ENCODE measurements around the gene AFF3. TPM values are rescaled to one million over a fixed set of nuclear protein-coding genes. Genes with fewer than 3 reads are reported as not detected.

AFF3 gene
- total and polyA plus RNA-seq, 2 of the 4 experiments (the other 2 are of a cell fraction) = 12.9 to 14.3 TPM

DNA sequence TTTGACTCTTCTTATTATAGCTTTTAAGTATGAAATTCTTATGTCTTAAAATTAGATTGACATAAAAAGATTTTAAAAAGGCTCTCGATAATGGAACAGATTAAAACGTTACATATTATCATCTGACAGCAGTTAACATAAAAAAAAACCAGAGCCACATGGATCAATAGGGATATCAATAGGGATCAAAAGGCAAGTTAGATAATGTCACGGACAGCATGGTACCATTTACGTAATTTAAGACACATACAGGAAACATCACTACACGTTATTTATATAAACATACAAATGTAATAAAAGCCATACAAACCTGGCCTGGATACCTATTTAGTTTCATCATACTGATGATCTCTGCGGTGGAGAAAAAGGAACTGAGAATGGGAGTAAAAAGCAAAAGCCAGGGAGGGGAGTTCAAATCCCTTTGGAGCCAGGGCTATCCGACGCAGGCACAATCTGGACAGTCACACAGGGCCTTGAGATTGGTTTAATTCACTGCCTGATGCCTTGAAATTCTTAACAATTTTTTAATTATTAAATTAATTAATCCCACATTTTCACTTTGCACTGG lies 227.2 kb downstream of the AFF3 start:
- Histone ChIP-seq H2BK120ac (ENCODE audit: low read depth, low read length) (no peak overlapping the region), H3K4ac (ENCODE audit: low read depth, low read length) (no peak overlapping the region), H3K9me3 (ENCODE audit: control insufficient read depth, insufficient read depth, low read length) (no peaks in the 10 kb centered on the region), H3K23ac (ENCODE audit: low read depth, low read length) (no peak overlapping the region), H2BK15ac (ENCODE audit: low read depth, low read length) (no peak overlapping the region), H2AK9ac (replicated peaks; ENCODE audit: low read depth, low read length, poor library complexity) (no peak overlapping the region), H3K9ac (ENCODE audit: low read depth, low read length) (no peak overlapping the region), H3K36me3 (ENCODE audit: control insufficient read depth, insufficient read depth, low read length) (no peaks in the 10 kb centered on the region), H2AFZ (replicated peaks; ENCODE audit: low read length, poor library complexity) (no peak overlapping the region), H4K20me1 (ENCODE audit: insufficient read depth, low read length) (peaks cover 4% of the 10 kb centered on the region; the same call in 1 of the 2 replicates), H3K18ac (ENCODE audit: low read depth, low read length) (no peak overlapping the region), H4K91ac (ENCODE audit: insufficient read depth, low read depth, low read length) (no peak overlapping the region), H3K4me2 (ENCODE audit: low read depth, low read length) (no peak overlapping the region), H3K14ac (replicated peaks; ENCODE audit: low read depth, low read length) (no peak overlapping the region), H3K4me3 (ENCODE audit: insufficient read depth, low read depth, low read length) (no peak overlapping the region), H2BK20ac (ENCODE audit: low read depth, low read length) (no peak overlapping the region), H3K9me1 (ENCODE audit: insufficient read depth, low read length) (peaks cover 12% of the 10 kb centered on the region; the same call in 1 of the 2 replicates), H3K79me1 (ENCODE audit: low read depth in 1 of 2, low read length in 2 of 2) (peaks cover 12 to 14% of the 10 kb centered on the region in 2 experiments; a peak in 3 of 4 replicates), H3K27me3 (ENCODE audit: control insufficient read depth, insufficient read depth, low read length) (no peaks in the 10 kb centered on the region), H2AK5ac (ENCODE audit: low read depth, low read length) (no peak overlapping the region), H2BK5ac (ENCODE audit: low read depth, low read length, poor library complexity, severe bottlenecking) (no peak overlapping the region), H3K27ac (ENCODE audit: insufficient read depth, low read length) (no peak overlapping the region), H4K8ac (ENCODE audit: low read depth in 2 of 2, low read length in 2 of 2) (no peak overlapping the region), H3K4me1 (ENCODE audit: control insufficient read depth, insufficient read depth, low read length) (no peaks in the 10 kb centered on the region), H4K5ac (ENCODE audit: low read depth, low read length) (no peak overlapping the region), H3K56ac (ENCODE audit: extremely low read depth, insufficient read depth, low read length) (no peak overlapping the region)
- ChIA-PET POLR2A (ENCODE audit: unreplicated experiment) (no interaction called here), CTCF (no interaction called here)
- BruUV-seq (replicated peaks) = no TSS peak
- TF ChIP-seq RAD21 (IDR thresholded peaks at IDR 0.05; ENCODE audit: low read length) = no peak
- TF ChIP-seq MXI1 (IDR thresholded peaks at IDR 0.05; ENCODE audit: borderline replicate concordance, low read depth, low read length) = no peak
- TF ChIP-seq, protein P1, sequence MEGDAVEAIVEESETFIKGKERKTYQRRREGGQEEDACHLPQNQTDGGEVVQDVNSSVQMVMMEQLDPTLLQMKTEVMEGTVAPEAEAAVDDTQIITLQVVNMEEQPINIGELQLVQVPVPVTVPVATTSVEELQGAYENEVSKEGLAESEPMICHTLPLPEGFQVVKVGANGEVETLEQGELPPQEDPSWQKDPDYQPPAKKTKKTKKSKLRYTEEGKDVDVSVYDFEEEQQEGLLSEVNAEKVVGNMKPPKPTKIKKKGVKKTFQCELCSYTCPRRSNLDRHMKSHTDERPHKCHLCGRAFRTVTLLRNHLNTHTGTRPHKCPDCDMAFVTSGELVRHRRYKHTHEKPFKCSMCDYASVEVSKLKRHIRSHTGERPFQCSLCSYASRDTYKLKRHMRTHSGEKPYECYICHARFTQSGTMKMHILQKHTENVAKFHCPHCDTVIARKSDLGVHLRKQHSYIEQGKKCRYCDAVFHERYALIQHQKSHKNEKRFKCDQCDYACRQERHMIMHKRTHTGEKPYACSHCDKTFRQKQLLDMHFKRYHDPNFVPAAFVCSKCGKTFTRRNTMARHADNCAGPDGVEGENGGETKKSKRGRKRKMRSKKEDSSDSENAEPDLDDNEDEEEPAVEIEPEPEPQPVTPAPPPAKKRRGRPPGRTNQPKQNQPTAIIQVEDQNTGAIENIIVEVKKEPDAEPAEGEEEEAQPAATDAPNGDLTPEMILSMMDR (conservative IDR thresholded peaks at IDR 0.05; ENCODE audit: low read depth, low read length) = no peak
- TF ChIP-seq, protein P2, sequence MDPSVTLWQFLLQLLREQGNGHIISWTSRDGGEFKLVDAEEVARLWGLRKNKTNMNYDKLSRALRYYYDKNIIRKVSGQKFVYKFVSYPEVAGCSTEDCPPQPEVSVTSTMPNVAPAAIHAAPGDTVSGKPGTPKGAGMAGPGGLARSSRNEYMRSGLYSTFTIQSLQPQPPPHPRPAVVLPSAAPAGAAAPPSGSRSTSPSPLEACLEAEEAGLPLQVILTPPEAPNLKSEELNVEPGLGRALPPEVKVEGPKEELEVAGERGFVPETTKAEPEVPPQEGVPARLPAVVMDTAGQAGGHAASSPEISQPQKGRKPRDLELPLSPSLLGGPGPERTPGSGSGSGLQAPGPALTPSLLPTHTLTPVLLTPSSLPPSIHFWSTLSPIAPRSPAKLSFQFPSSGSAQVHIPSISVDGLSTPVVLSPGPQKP (IDR thresholded peaks at IDR 0.05; ENCODE audit: borderline replicate concordance, low read depth, low read length) = no peak
- TF ChIP-seq NFE2L2 (IDR thresholded peaks at IDR 0.05; ENCODE audit: low read depth, low read length) = no peak
- TF ChIP-seq BHLHE40 (IDR thresholded peaks at IDR 0.05; ENCODE audit: low read depth, low read length) = no peak
- TF ChIP-seq POLR2A (IDR thresholded peaks at IDR 0.05; ENCODE audit: low read depth, low read length) = no peak
- no peak for TF ChIP-seq SMC3 (IDR thresholded peaks at IDR 0.05; ENCODE audit: low read depth, low read length)
- no peak for TF ChIP-seq RCOR1 (IDR thresholded peaks at IDR 0.05; ENCODE audit: insufficient replicate concordance, low read length)
- no peak for TF ChIP-seq RFX5 (IDR thresholded peaks at IDR 0.05; ENCODE audit: low read depth, low read length)
- TF ChIP-seq, protein P3, sequence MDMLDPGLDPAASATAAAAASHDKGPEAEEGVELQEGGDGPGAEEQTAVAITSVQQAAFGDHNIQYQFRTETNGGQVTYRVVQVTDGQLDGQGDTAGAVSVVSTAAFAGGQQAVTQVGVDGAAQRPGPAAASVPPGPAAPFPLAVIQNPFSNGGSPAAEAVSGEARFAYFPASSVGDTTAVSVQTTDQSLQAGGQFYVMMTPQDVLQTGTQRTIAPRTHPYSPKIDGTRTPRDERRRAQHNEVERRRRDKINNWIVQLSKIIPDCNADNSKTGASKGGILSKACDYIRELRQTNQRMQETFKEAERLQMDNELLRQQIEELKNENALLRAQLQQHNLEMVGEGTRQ (IDR thresholded peaks at IDR 0.05; ENCODE audit: low read depth, low read length) = no peak
- no peak for TF ChIP-seq FOS (IDR thresholded peaks at IDR 0.05; ENCODE audit: low read depth, low read length)
- ATAC-seq (ENCODE audit: low read depth) = no peak
- intact Hi-C loops (cut with micrococcal nuclease) (no loop called here), dilution Hi-C loops (cut with HindIII; ENCODE audit: low sequenced_read_pairs, unreplicated experiment) (no loop called here), in situ Hi-C loops (cut with MboI; ENCODE audit: low sequenced_read_pairs) (no loop called here)
- DNase-seq = no peak
- WGBS, 2 experiments (ENCODE audit: extremely low coverage in 2 of 2, insufficient read length in 1 of 2) = no CpG with 5 or more reads among the region's 8 CpGs

Data from IMR-90 (cell line).